NCI-H1694 treated with DMSO at 0.1 percent for 48 hours (cell line): ENCODE results near the gene NAXE.
"Not testable (repeated sequence)": the region's sequence is repeated elsewhere in the genome, so short reads cannot be mapped to it uniquely, and the experiment has no call there.

Source experiments
- DNase-seq: peaks from one replicate; lab custom pipeline; 2025; lab: John Stamatoyannopoulos, UW

NAXE gene

DNA sequence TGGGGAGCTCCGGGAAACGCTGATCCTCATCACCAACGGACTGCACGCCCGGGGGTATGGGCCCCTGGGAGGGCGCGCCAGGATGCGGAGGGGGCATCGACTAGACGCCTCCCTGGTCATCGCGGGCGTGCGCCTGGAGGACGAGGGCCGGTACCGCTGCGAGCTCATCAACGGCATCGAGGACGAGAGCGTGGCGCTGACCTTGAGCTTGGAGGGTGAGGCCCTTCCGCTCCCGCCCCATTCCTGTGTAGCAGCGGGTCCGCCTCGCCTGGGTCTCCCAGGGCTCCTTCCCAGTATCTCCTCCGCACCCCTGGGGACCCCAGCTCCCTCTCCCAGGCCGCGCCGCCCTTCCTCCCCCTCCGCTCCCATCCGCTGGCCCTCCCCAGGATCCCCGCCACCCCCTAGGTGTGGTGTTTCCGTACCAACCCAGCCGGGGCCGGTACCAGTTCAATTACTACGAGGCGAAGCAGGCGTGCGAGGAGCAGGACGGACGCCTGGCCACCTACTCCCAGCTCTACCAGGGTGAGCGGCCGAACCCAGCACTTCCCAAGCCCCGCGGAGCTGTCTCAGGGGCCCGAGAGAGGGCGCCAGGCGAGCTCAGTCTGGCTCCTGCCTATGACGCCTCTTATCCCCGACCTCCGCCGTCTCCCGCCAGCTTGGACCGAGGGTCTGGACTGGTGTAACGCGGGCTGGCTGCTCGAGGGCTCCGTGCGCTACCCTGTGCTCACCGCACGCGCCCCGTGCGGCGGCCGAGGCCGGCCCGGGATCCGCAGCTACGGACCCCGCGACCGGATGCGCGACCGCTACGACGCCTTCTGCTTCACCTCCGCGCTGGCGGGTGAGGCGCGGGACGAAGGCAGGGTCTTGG, 32.6 kb downstream of the NAXE start:
- peak; percentile 70 for DNase-seq

DNA sequence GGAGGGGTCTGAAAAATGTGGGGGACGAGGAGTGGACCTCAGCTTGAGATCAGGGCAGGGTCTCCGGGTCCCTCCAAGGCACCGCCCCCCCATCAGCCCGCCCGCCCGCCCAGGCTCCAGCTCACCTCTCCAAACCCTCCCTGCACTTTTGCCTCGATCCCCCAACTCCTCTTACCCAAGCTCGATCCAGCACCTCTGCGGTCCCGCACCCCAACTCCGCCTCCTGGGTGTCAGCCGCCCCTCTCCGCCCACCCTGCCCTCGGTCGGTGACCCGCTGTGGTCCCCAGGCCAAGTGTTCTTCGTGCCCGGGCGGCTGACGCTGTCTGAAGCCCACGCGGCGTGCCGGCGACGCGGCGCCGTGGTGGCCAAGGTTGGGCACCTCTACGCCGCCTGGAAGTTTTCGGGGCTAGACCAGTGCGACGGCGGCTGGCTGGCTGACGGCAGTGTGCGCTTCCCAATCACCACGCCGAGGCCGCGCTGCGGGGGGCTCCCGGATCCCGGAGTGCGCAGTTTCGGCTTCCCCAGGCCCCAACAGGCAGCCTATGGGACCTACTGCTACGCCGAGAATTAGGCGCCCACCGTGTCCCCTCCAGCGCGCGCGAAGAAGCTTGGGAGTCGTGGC, 33.3 kb downstream of the NAXE start:
- DNase-seq: no peak

DNA sequence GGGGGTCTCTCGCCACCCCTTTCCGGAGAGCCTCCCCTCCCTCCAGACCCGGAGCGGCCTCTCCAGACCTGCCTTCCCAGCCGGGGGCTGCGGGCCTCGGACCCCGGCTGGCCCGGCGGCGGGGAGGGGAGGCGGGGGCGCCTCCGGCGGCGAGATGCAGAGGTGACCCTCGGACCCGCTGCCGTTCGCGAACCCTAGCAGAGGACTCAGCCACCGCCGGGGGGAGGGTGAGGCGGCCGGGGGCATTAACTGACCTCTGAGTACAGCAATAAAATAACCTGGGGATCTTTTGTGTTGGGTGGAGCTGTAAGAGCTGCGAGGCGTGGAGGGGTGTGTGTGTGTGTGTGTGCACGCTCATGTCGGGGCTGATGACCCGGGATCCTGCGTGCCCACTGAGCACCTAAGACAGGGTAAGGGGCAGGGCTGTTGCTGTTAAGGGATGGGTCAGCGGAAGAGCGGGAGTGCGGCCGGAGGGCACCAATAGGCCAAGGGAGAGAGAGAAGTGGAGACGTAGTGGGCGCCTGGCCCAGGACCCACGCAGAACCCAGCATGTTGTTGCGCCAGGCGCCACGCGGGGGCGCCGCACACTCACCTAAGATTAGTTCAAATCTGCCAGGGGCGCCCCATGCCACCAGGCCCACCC, 34.0 kb downstream of the NAXE start:
- peak; percentile 76 for DNase-seq

DNA sequence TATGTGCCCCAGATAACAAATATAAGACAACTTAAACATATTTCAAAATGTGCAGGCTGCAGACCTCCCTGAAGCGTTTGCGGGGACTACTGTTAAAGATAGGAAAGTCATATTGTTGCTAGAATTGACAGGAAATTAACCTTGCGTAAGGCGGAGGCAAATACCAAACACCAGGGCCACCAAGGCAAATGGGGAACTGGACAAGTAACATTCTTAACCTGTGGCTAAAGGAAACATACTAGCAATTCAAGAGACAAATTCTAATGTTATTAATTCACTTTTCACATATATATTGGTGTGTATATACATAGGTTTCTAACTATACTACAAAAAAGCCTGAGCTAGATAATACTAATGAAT, 34.5 kb downstream of the NAXE start:
- no peak for DNase-seq

DNA sequence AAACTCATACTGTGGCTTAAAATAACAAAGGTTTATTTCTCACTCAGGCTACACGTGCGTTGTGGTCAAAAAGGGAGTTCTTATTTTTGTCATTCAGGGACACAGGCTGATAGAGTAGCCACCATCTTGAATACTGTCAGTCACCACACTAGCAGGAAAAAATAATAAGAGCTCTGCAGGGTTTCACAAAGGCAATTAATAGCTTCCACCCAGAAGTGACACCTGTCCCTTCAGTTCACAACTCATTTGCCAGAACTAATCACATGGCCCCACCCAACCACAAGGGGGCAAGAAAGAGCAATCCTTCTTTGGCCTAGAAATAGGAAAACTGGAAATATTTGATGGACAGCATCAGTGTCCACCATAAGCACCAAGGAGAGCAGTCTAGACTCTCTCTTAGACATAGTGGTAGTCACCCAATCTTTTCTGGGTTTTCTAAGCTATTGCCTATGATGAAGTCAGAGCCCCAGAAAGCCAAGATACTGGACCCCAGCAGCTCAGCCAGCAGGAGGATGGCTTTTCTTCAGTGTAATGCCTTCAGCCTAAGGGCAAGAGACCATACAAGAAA, 35.8 kb downstream of the NAXE start:
- DNase-seq: peak; percentile 87

GRCh38 chr1:156629823-156630449, 38.4 kb downstream of the NAXE start:
- DNase-seq: no peak

DNA sequence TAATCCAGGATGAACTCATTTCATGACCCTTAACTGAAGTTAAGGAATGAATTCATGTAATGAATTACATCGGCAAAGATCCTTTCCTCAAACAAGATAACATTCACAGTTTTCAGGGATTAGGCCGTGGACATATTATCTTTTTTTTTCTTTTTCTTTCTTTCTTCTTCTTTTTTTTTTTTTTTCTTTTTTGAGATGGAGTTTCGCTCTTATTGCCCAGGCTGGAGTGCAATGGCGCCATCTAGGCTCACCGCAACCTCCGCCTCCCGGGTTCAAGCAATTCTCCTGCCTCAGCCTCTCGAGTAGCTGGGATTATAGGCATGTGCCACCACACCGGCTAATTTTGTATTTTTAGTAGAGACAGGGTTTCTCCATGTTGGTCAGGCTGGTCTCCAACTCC, 39.6 kb downstream of the NAXE start:
- DNase-seq: not testable (repeated sequence)

GRCh38 chr1:156632355-156632754, 40.8 kb downstream of the NAXE start:
- no peak for DNase-seq

DNA sequence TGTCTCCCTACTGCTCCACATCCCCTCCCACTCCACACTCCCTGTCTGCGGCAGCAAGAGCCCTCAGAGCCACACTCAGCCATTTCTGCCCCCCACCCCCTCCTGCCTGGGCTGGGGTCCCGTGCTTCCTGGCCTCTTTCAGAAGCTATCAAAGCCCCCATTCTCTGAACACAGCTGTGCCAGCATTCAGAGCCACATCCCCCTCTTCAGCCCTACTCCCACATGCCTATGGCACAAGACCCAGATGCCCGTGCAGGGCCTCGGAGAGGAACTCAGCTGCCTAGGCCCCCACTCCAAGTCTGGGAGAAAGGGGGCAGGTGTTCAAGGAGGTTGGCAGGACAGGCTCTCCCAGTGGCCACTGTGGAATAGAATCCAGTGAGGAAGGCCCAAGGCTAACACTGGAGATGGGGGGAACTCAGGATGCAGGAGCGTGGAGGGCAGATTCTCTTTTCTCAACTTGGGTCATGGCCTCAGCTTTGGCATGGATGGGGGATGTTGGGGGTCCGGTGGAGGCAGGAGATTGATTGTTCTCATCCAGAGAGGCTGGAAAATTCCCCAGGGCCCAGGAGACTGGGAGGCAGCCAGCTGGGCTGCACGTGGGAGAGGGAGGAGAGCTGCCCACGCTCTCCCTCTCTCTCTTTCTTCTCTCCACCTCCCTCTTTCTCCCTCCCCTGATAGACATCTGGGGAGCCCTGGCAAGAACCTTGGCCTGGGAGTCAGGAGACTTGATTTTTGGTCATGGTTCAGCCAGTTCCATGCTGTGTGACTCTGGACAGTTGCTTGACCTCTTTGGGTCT, 46.8 kb downstream of the NAXE start:
- no peak for DNase-seq

DNA sequence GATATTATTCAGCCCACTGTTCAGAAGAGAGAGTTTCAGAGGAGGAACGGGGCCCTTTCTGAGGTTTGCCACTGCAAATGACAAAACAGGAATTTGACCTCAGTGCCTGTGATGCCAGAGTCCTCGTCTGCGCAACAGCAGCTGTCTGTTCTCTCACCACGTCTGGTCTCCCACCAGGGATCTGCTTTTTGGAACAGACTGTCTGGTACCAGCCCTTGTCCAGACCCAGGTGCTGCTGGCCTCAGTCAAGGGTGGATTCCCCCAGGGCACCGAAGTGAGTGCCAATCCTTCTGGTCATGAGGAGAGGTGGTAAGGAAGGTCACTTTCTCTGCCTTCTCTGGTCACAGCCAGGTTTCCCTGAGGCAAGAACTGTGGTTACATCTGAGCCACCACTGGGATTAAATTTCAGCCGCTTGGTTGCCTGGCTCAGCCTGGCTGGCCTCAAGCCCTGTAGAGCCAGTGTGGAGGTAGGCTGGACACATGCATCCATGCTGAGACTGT, 48.1 kb downstream of the NAXE start:
- no peak for DNase-seq

DNA sequence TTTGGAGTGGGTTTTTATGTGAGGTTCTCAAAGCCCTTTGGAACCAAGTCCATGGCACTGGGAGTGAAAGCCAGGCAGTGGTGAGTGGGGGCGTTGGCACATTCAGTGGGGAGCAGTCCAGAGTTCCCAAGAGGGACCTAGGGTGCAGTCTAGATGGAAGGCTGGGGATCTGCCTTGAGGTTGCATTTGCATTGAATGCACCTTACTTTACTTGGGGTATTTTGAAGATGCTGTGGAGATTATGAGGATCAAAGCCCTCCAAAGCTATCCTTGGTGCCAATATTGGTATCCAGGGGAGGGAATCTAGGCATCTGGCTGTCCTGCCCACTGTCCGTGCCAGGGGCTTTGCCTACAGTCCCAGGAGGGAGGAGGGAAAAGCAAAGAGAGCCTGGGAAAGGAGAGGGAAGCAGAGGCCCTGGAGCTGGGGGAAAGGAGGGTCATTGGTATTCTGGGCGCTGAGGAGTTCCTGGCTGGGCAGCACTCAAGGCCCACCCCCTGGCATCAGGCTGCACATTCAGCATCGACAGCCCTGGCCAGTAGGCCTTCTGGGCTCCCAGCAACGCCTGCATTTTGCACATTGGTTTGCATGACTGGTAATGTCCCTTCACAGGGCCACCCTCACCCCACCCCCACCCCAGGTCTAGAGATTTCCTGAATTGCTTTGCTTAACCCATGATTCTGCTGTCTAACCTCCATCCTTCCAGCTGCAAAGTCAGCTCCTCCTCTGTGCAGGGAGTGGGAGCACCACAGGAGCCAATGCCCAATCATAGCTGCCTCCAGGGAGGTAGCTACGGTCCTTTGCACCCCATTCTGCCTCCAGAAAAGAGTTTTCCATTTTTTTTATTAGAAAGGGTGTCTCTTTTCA, 49.5 kb downstream of the NAXE start:
- DNase-seq: no peak

DNA sequence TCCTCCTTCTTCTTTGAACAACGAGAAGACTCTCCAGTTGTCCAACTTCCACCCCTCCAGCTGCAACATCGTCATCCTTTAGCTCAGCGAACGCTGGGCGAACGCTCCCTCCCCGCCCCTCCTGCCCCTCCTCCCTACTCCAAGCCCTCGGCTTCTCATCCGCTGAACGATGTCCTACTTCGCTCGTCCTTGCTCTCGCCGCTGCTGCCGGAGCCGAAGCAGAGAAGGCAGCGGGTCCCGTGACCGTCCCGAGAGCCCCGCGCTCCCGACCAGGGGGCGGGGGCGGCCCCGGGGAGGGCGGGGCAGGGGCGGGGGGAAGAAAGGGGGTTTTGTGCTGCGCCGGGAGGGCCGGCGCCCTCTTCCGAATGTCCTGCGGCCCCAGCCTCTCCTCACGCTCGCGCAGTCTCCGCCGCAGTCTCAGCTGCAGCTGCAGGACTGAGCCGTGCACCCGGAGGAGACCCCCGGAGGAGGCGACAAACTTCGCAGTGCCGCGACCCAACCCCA, 50.2 kb downstream of the NAXE start, which contains the start of gene BCAN:
BCAN (plus strand) TSS at position 357 of the 504 bp plus-strand sequence. CDS start 3,938 bp downstream, outside the sequence.
- no peak for DNase-seq

DNA sequence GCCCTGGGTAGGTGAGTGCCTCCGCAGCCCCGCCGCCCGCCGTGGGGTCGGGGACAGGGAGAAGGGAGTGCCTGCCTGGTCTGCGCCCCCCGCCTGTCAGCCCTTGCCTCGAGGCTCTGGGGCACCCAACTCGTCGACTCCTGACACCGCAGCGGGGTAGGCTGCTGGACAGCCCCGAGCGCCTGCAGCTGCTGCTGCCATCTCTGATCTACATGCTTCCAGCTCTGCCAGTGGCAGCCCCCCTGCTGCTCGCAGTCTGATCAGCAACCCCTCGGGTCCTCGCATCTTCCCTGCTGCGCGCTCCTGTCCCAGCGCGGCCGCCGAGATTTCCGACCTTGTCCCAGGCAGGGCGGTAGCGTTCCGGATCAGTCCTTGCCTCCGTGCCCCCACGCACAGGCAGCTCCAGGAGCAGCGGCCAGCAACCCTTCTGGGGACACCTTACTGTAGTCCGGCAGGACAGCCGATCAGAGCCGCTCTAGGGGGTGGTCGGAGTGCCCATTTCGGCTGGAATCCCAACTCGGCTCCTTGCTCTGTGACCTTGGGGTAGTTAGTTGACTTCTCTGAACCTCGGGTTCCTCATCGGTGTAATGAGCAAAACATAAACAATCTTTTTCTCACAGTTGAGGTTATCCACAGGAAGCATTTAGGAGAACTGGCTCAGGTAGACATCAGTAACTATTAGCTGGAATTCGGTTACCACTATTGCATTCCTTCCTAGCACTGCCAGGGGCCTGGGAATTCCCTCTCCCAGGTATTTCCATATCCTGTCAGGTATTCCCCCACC, 50.9 kb downstream of the NAXE start:
- no peak for DNase-seq

- no peak for DNase-seq
Observed at GRCh38 chr1:156643049-156643777, 51.6 kb downstream of the NAXE start.

DNA sequence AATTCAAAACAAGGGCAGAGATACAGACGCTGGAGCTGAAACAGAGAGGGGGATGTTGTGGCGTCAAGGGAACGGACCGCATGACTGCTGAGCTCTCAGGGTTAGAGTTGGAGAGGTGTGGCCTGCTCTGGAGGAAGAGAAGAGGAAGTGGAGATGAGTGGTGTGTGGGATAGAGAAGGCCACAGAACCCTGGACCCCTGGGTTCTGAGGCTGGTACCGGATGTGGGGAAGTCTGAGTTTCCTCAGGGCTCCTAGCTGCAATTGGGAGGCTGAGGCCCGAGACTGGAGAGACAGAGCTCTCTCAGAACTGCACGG, 52.2 kb downstream of the NAXE start:
- no peak for DNase-seq
